Gastroesophageal sphincter (tissue), 4 donors: ENCODE data around the gene PMVK. TPM values are rescaled to one million over a fixed set of nuclear protein-coding genes. Genes with fewer than 3 reads are reported as not detected.

ENCODE experiments used
- ATAC-seq: fragments of 150-250 bp; one replicate; pipeline ENCODE4 v1.9.1; 2016; ENCODE audit warnings: mild to moderate bottlenecking, moderate library complexity
- H3K27ac ChIP-seq, 4 donors: fragments of 200-600 bp; sonication (generic) in 3 of 4; 1 replicate in 3 of 4; 2 replicates in 1 of 4; pipeline ENCODE4 v1.5.1; 2016 to 2019
- H3K27me3 ChIP-seq: fragments of 200-600 bp; sonication (generic); one replicate; pipeline ENCODE4 v1.5.1; 2019
- H3K36me3 ChIP-seq, 2 donors: fragments of 200-600 bp; sonication (generic); one replicate each; pipeline ENCODE4 v1.5.1; 2019; ENCODE audit warnings: control low read depth in 1 of 2
- H3K4me1 ChIP-seq, 3 donors: fragments of 200-600 bp; sonication (generic); 1 replicate in 2 of 3; 2 replicates in 1 of 3; pipeline ENCODE4 v1.5.1; 2016 to 2019; ENCODE audit warnings: control low read depth in 2 of 3
- H3K4me3 ChIP-seq, 2 donors: fragments of 200-600 bp; sonication (generic); one replicate each; pipeline ENCODE4 v1.5.1; 2019; ENCODE audit warnings: mild to moderate bottlenecking in 1 of 2, moderate library complexity in 1 of 2
- H3K9me3 ChIP-seq, 3 donors: fragments of 200-600 bp; sonication (generic); one replicate each; pipeline ENCODE4 v1.5.1; 2017 to 2019; ENCODE audit warnings: control low read depth in 2 of 3
- EP300 ChIP-seq: sonication (generic); formaldehyde crosslinking; IDR thresholded peaks from one replicate; pipeline ENCODE4 v1.6.1; 2017; ENCODE audit warnings: antibody characterized with exemption, mild to moderate bottlenecking
- POLR2A ChIP-seq, 2 donors: fragments of 450-650 bp; IDR thresholded peaks; one replicate each; pipeline ENCODE4 v1.6.1; 2017; ENCODE audit warnings: antibody characterized with exemption in 2 of 2, mild to moderate bottlenecking in 2 of 2, moderate library complexity in 1 of 2
- POLR2AphosphoS5 ChIP-seq: sonication (generic); formaldehyde crosslinking; IDR thresholded peaks from one replicate; pipeline ENCODE4 v1.6.1; 2017; ENCODE audit warnings: antibody characterized with exemption
- WGBS, 2 donors: methylation state at CpG; one replicate each; pipeline ENCODE4 v1.1.5; 2018; ENCODE audit warnings: low coverage in 1 of 2; 5-methylcytosine and 5-hydroxymethylcytosine counted together
- total RNA-seq, 4 donors: library from RNA; depleted of rRNA; stranded (reverse); fragments of >200 nt; gene quantifications; one replicate each; pipeline ENCODE4 v1.1.0, GENCODE V29; 2016
- TF ChIP-seq, protein P1 (sequence below), 4 experiments: fragments of 200-600 bp in 2 of 4; fragments of 450-650 bp in 2 of 4; sonication (generic) in 1 of 4; IDR thresholded peaks; one replicate each; pipeline ENCODE4 v1.5.1; 2017 to 2019; ENCODE audit warnings: antibody characterized with exemption in 4 of 4, mild to moderate bottlenecking in 2 of 4, moderate library complexity in 2 of 4

Gene PMVK
- total RNA-seq, 4 donors from 2014 or later: 15.8 to 21.3 (median 18.2) TPM

DNA sequence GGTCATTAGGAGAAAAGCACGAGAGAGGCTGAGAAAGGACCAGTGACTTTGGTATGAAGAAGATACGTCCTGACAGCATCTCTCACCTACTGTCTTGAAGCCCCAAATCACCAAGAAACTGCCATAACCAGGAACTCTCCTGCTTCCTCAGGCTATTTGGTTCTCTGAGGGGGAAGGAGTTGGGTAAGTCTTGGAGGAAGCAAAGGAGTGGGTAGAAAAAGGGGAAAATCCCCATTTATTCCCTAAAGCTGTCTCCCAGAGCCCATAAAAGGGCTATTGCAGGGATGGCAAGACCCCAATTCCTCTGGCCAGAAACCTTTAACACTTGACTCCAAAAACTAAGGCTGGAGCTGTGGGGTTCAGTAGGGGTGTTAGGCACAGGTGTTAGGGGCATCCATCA, 21.5 kb upstream of the PMVK start:
- TF ChIP-seq, protein P1, sequence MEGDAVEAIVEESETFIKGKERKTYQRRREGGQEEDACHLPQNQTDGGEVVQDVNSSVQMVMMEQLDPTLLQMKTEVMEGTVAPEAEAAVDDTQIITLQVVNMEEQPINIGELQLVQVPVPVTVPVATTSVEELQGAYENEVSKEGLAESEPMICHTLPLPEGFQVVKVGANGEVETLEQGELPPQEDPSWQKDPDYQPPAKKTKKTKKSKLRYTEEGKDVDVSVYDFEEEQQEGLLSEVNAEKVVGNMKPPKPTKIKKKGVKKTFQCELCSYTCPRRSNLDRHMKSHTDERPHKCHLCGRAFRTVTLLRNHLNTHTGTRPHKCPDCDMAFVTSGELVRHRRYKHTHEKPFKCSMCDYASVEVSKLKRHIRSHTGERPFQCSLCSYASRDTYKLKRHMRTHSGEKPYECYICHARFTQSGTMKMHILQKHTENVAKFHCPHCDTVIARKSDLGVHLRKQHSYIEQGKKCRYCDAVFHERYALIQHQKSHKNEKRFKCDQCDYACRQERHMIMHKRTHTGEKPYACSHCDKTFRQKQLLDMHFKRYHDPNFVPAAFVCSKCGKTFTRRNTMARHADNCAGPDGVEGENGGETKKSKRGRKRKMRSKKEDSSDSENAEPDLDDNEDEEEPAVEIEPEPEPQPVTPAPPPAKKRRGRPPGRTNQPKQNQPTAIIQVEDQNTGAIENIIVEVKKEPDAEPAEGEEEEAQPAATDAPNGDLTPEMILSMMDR (IDR thresholded peaks at IDR 0.05): no peak
- TF ChIP-seq POLR2AphosphoS5 (no peak), EP300 (no peak), POLR2A (IDR thresholded peaks at IDR 0.05) (no peak)
- peaks cover 14 to 90% (median 51%) of the 10 kb centered on the region in 3 donors for H3K4me1 ChIP-seq
- no peak overlapping the region for H3K4me3 ChIP-seq
- no peak for ATAC-seq
- H3K27ac ChIP-seq: peak overlapping the region in 2 of 4 donors; percentile 87 to 98
- no peaks in the 10 kb centered on the region for H3K27me3 ChIP-seq
- WGBS, 2 donors: 73 to 80% methylated on average over 1 to 2 of the region's 2 CpGs
- no peaks in the 10 kb centered on the region for H3K9me3 ChIP-seq
- H3K36me3 ChIP-seq: peaks cover 0 to 25% of the 10 kb centered on the region in 2 donors

DNA sequence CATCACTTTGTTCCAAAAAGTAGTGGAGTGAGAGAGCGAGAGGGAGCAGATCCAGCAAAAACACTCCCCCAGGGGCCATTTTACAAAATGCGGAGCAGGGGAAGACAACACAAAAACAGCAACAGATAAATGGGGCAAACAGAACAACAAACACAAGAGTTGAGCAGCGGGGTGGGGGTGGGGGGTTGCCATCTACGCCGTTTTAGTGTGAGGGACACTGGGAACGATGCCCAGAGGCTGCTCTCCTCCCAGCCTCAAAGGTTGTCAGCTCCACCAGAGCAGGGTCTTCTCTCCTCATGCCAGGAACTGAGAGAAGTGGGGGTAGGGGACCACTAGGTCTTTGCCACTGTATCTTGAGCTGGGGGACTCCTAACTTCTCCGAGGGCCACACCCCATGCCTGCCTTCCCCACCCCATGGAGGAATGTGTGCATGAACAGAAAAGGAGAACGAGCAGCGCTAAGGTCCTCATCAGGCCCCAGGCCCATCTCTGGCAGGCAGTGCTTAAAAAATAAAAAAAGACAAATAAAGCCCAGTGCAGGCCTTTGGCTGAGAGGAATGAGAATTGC, 20.7 kb upstream of the PMVK start:
- WGBS, 2 donors: 25 to 43% methylated on average over 5 to 7 of the region's 9 CpGs
- H3K27ac ChIP-seq: peak overlapping the region; percentile 79 to 98 (median 88)
- H3K4me3 ChIP-seq: peak overlapping the region in 1 of 2 donors; percentile 63
- H3K27me3 ChIP-seq: no peaks in the 10 kb centered on the region
- no peak for ATAC-seq
- H3K36me3 ChIP-seq: peaks cover 0 to 21% of the 10 kb centered on the region in 2 donors
- H3K9me3 ChIP-seq: no peaks in the 10 kb centered on the region
- TF ChIP-seq POLR2AphosphoS5: no peak
- TF ChIP-seq, protein P1 (IDR thresholded peaks at IDR 0.05): no peak
- TF ChIP-seq POLR2A (IDR thresholded peaks at IDR 0.05): no peak
- H3K4me1 ChIP-seq: peaks cover 14 to 90% (median 47%) of the 10 kb centered on the region in 3 donors

DNA sequence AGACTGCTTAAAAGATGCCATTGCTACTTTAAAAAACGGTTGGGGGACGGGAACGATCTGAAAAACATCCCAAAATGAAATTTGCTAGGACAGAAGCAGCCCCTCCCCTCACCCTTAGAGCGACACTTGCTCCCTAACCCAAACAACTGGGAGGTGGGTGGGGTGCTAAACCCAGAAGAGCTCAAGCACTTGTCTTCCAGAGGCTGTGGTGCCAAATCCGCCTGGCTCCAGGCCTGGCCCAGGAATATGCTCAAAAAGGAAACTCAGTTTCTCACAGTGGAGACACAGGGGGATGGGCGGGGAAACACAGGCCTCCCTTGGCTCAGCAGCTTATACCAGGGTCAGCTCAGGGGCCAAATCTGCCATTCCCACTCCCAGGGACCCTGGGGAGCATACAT, 20.0 kb upstream of the PMVK start:
- peak overlapping the region; percentile 63 to 66 for H3K4me3 ChIP-seq
- TF ChIP-seq EP300: no peak
- TF ChIP-seq POLR2A (IDR thresholded peaks at IDR 0.05): no peak
- no peak for TF ChIP-seq POLR2AphosphoS5
- TF ChIP-seq, protein P1 (IDR thresholded peaks at IDR 0.05): no peak
- H3K4me1 ChIP-seq: peaks cover 14 to 95% (median 47%) of the 10 kb centered on the region in 3 donors
- H3K27ac ChIP-seq: peak overlapping the region; percentile 79 to 98 (median 88)
- H3K27me3 ChIP-seq: no peaks in the 10 kb centered on the region
- H3K36me3 ChIP-seq: peaks cover 0 to 23% of the 10 kb centered on the region in 2 donors
- 6 to 7% methylated on average over 3 of the region's 6 CpGs for WGBS, 2 donors
- no peaks in the 10 kb centered on the region for H3K9me3 ChIP-seq
- ATAC-seq: peak; percentile 28

DNA sequence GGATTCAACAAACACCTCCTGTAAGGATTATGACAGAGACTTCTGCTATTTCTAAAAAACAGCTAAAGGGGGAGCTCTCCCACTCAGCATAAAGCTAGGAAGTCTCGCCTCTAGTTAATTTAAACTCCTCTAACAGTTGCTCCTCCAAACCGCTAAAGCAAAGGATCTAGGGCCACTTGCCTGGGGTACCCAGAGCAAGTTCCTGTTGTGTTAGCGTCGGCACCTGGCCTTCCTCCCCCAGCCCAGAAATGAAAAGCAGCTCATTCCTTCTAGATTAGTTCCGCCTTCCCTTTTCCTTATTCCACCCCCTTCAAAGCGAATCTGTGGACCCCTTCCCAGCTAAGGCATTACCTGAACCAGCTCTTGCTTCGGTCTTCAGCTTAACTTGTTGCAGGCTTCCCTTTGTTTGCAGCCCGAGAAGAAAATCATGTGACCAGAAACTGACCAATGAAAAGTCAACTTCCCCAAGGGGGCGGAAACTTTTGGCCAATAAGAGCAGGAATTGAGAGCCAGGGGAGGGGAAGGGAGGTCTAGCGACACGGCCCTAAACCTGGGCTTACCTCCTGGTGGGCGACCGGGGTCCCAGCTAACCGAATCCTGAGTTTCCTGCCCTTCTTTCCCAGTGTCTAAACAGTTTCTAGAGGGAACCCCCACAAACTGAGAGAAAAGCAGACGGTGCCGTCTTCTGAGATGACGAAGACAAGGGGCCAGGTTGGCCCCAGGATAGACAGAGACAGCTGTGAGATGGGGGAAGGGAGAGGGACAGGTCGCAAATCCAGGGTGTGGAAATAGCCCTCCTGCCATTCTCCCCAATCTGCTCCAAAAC, 19.4 kb upstream of the PMVK start, which contains the start of gene PBXIP1:
TSS of gene PBXIP1 (minus strand) at position 382 of the 826 bp plus-strand sequence. CDS start 2,378 bp downstream, outside the sequence.
- Histone ChIP-seq H3K27me3 (no peaks in the 10 kb centered on the region), H3K9me3 (no peaks in the 10 kb centered on the region), H3K4me1 (peaks cover 14 to 96% (median 47%) of the 10 kb centered on the region in 3 donors), H3K27ac (peak within 1 kb of the TSS; percentile 79 to 98 (median 88)), H3K4me3 (peak within 1 kb of the TSS; percentile 63 to 66), H3K36me3 (peaks cover 0 to 29% of the 10 kb centered on the region in 2 donors)
- peak; percentile 88 for ATAC-seq
- TF ChIP-seq, protein P1 (IDR thresholded peaks at IDR 0.05): peak in 2 of 4 experiments; percentile 20 to 26
- TF ChIP-seq POLR2A (IDR thresholded peaks at IDR 0.05) (peak in 1 of 2 donors; percentile 29), EP300 (no peak), POLR2AphosphoS5 (peak; percentile 23)
- 0% methylated on average over 8 to 17 of the region's 18 CpGs for WGBS, 2 donors
